ENCODE data around the gene ABHD12B. TPM values are rescaled to one million over a fixed set of nuclear protein-coding genes. Genes with fewer than 3 reads are reported as not detected.

ABHD12B gene
- total and polyA plus RNA-seq, 2 donors, result 1.0 to 1.5 TPM

- Histone ChIP-seq H3K36me3 (ENCODE audit: control insufficient read depth in 2 of 2, insufficient read depth in 2 of 2, low read length in 1 of 2) (no peaks in the 10 kb centered on the region), H3K4me3 (ENCODE audit: low read length in 2 of 2) (no peak overlapping the region), H3K4me1 (ENCODE audit: control insufficient read depth in 2 of 2, insufficient read depth in 2 of 2, low read length in 2 of 2) (no peaks in the 10 kb centered on the region), H3K27me3 (ENCODE audit: control insufficient read depth in 2 of 2, insufficient read depth in 1 of 2, low read length in 1 of 2) (no peaks in the 10 kb centered on the region), H3K27ac (ENCODE audit: low read depth in 1 of 2, low read length in 1 of 2) (no peak overlapping the region), H3K9me3 (ENCODE audit: control insufficient read depth in 2 of 2, insufficient read depth in 1 of 2, low read length in 1 of 2) (no peaks in the 10 kb centered on the region)
- no peak for DNase-seq (ENCODE audit: low read depth in 6 of 9, low spot score in 9 of 9)
- WGBS, result 95% methylated on average over 4 of the region's 4 CpGs
These were observed 53.0 kb downstream of the ABHD12B start for GRCh38 chr14:50924843-50925242.

- H3K27me3 ChIP-seq (ENCODE audit: control insufficient read depth in 2 of 2, insufficient read depth in 1 of 2, low read length in 1 of 2), result no peaks in the 10 kb centered on the region
- H3K27ac ChIP-seq (ENCODE audit: low read depth in 1 of 2, low read length in 1 of 2), result no peak overlapping the region
- H3K9me3 ChIP-seq (ENCODE audit: control insufficient read depth in 2 of 2, insufficient read depth in 1 of 2, low read length in 1 of 2), result no peaks in the 10 kb centered on the region
- H3K4me1 ChIP-seq (ENCODE audit: control insufficient read depth in 2 of 2, insufficient read depth in 2 of 2, low read length in 2 of 2), result no peaks in the 10 kb centered on the region
- no peaks in the 10 kb centered on the region for H3K36me3 ChIP-seq (ENCODE audit: control insufficient read depth in 2 of 2, insufficient read depth in 2 of 2, low read length in 1 of 2)
- 51% methylated on average over 3 of the region's 3 CpGs for WGBS
- no peak overlapping the region for H3K4me3 ChIP-seq (ENCODE audit: low read length in 2 of 2)
- peak in 1 of 9 donors; percentile 18 for DNase-seq (ENCODE audit: low read depth in 6 of 9, low spot score in 9 of 9)
These were observed 55.1 kb downstream of the ABHD12B start for GRCh38 chr14:50926851-50927386.

- 83% methylated on average over 6 of the region's 6 CpGs for WGBS
- no peaks in the 10 kb centered on the region for H3K4me1 ChIP-seq (ENCODE audit: control insufficient read depth in 2 of 2, insufficient read depth in 2 of 2, low read length in 2 of 2)
- no peak overlapping the region for H3K4me3 ChIP-seq (ENCODE audit: low read length in 2 of 2)
- no peak for DNase-seq (ENCODE audit: low read depth in 6 of 9, low spot score in 9 of 9)
- H3K36me3 ChIP-seq (ENCODE audit: control insufficient read depth in 2 of 2, insufficient read depth in 2 of 2, low read length in 1 of 2), result no peaks in the 10 kb centered on the region
- H3K27me3 ChIP-seq (ENCODE audit: control insufficient read depth in 2 of 2, insufficient read depth in 1 of 2, low read length in 1 of 2), result no peaks in the 10 kb centered on the region
- no peaks in the 10 kb centered on the region for H3K9me3 ChIP-seq (ENCODE audit: control insufficient read depth in 2 of 2, insufficient read depth in 1 of 2, low read length in 1 of 2)
- H3K27ac ChIP-seq (ENCODE audit: low read depth in 1 of 2, low read length in 1 of 2), result no peak overlapping the region
These were observed 56.3 kb downstream of the ABHD12B start for GRCh38 chr14:50928002-50928635.

DNA sequence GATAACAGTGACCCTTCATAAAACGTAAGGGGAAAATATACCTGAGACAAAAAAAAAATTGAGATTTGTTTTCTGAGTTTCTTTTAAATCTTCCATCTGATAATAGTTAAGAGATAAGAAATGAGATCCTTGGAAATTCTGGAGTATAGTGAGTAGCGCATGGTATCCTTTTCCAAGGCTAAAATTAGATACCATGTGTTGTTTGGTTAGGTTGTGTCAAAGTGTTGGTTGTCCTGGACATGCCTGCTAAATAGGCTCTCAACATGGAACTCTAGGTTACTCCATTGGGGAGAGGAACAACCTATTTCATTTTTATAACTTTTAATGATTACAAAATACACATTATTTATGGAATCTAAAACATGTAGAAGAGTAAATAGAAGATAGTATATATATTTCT is 57.7 kb downstream of the ABHD12B start:
- Histone ChIP-seq H3K4me3 (ENCODE audit: low read length in 2 of 2) (no peak overlapping the region), H3K27ac (ENCODE audit: low read depth in 1 of 2, low read length in 1 of 2) (no peak overlapping the region), H3K36me3 (ENCODE audit: control insufficient read depth in 2 of 2, insufficient read depth in 2 of 2, low read length in 1 of 2) (no peaks in the 10 kb centered on the region)

GRCh38 chr14:50931559-50931958 is 59.7 kb downstream of the ABHD12B start:
- no peaks in the 10 kb centered on the region for H3K4me1 ChIP-seq (ENCODE audit: control insufficient read depth in 2 of 2, insufficient read depth in 2 of 2, low read length in 2 of 2)
- H3K27me3 ChIP-seq (ENCODE audit: control insufficient read depth in 2 of 2, insufficient read depth in 1 of 2, low read length in 1 of 2), result no peaks in the 10 kb centered on the region
- no peak overlapping the region for H3K27ac ChIP-seq (ENCODE audit: low read depth in 1 of 2, low read length in 1 of 2)
- no peaks in the 10 kb centered on the region for H3K9me3 ChIP-seq (ENCODE audit: control insufficient read depth in 2 of 2, insufficient read depth in 1 of 2, low read length in 1 of 2)
- H3K36me3 ChIP-seq (ENCODE audit: control insufficient read depth in 2 of 2, insufficient read depth in 2 of 2, low read length in 1 of 2), result no peaks in the 10 kb centered on the region
- WGBS, result 97% methylated on average over 3 of the region's 3 CpGs
- H3K4me3 ChIP-seq (ENCODE audit: low read length in 2 of 2), result no peak overlapping the region
- no peak for DNase-seq (ENCODE audit: low read depth in 6 of 9, low spot score in 9 of 9)

More for the DNA sequence above, 57.7 kb downstream of the ABHD12B start:
- WGBS, result 99% methylated on average over 2 of the region's 2 CpGs
- no peak for DNase-seq (ENCODE audit: low read depth in 6 of 9, low spot score in 9 of 9)
- no peaks in the 10 kb centered on the region for H3K27me3 ChIP-seq (ENCODE audit: control insufficient read depth in 2 of 2, insufficient read depth in 1 of 2, low read length in 1 of 2)
- H3K9me3 ChIP-seq (ENCODE audit: control insufficient read depth in 2 of 2, insufficient read depth in 1 of 2, low read length in 1 of 2), result no peaks in the 10 kb centered on the region
- H3K4me1 ChIP-seq (ENCODE audit: control insufficient read depth in 2 of 2, insufficient read depth in 2 of 2, low read length in 2 of 2), result no peaks in the 10 kb centered on the region

GRCh38 chr14:50932156-50932555 is 60.3 kb downstream of the ABHD12B start:
- Histone ChIP-seq H3K27me3 (ENCODE audit: control insufficient read depth in 2 of 2, insufficient read depth in 1 of 2, low read length in 1 of 2) (no peaks in the 10 kb centered on the region), H3K27ac (ENCODE audit: low read depth in 1 of 2, low read length in 1 of 2) (no peak overlapping the region), H3K9me3 (ENCODE audit: control insufficient read depth in 2 of 2, insufficient read depth in 1 of 2, low read length in 1 of 2) (no peaks in the 10 kb centered on the region), H3K36me3 (ENCODE audit: control insufficient read depth in 2 of 2, insufficient read depth in 2 of 2, low read length in 1 of 2) (no peaks in the 10 kb centered on the region), H3K4me1 (ENCODE audit: control insufficient read depth in 2 of 2, insufficient read depth in 2 of 2, low read length in 2 of 2) (no peaks in the 10 kb centered on the region), H3K4me3 (ENCODE audit: low read length in 2 of 2) (no peak overlapping the region)
- 89% methylated on average over 1 of the region's 1 CpG for WGBS
- no peak for DNase-seq (ENCODE audit: low read depth in 6 of 9, low spot score in 9 of 9)

- 96% methylated on average over 4 of the region's 4 CpGs for WGBS
- H3K27ac ChIP-seq (ENCODE audit: low read depth in 1 of 2, low read length in 1 of 2), result no peak overlapping the region
- DNase-seq (ENCODE audit: low read depth in 6 of 9, low spot score in 9 of 9), result no peak
These were observed 61.0 kb downstream of the ABHD12B start for GRCh38 chr14:50932592-50933495.

GRCh38 chr14:50935126-50936015 is 63.5 kb downstream of the ABHD12B start:
- Histone ChIP-seq H3K4me1 (ENCODE audit: control insufficient read depth in 2 of 2, insufficient read depth in 2 of 2, low read length in 2 of 2) (no peaks in the 10 kb centered on the region), H3K4me3 (ENCODE audit: low read length in 2 of 2) (no peak overlapping the region), H3K27me3 (ENCODE audit: control insufficient read depth in 2 of 2, insufficient read depth in 1 of 2, low read length in 1 of 2) (no peaks in the 10 kb centered on the region), H3K36me3 (ENCODE audit: control insufficient read depth in 2 of 2, insufficient read depth in 2 of 2, low read length in 1 of 2) (no peaks in the 10 kb centered on the region), H3K9me3 (ENCODE audit: control insufficient read depth in 2 of 2, insufficient read depth in 1 of 2, low read length in 1 of 2) (no peaks in the 10 kb centered on the region), H3K27ac (ENCODE audit: low read depth in 1 of 2, low read length in 1 of 2) (no peak overlapping the region)
- 97% methylated on average over 5 of the region's 5 CpGs for WGBS
- DNase-seq (ENCODE audit: low read depth in 6 of 9, low spot score in 9 of 9), result no peak

More at GRCh38 chr14:50932592-50933495, 61.0 kb downstream of the ABHD12B start:
- H3K36me3 ChIP-seq (ENCODE audit: control insufficient read depth in 2 of 2, insufficient read depth in 2 of 2, low read length in 1 of 2), result no peaks in the 10 kb centered on the region
- H3K27me3 ChIP-seq (ENCODE audit: control insufficient read depth in 2 of 2, insufficient read depth in 1 of 2, low read length in 1 of 2), result no peaks in the 10 kb centered on the region
- H3K4me3 ChIP-seq (ENCODE audit: low read length in 2 of 2), result no peak overlapping the region
- no peaks in the 10 kb centered on the region for H3K9me3 ChIP-seq (ENCODE audit: control insufficient read depth in 2 of 2, insufficient read depth in 1 of 2, low read length in 1 of 2)
- H3K4me1 ChIP-seq (ENCODE audit: control insufficient read depth in 2 of 2, insufficient read depth in 2 of 2, low read length in 2 of 2), result no peaks in the 10 kb centered on the region

All from thymus (tissue), 11 donors.